B cell (primary cell): ENCODE measurements around the gene SLF2.

Source experiments
- CTCF ChIP-seq: fragments of 200-600 bp; IDR thresholded peaks from one replicate; pipeline ENCODE4 v1.8.0; 2022; ENCODE audit warnings: antibody characterized with exemption, mild to moderate bottlenecking
- EZH2 ChIP-seq: IDR thresholded peaks from 2 replicates; pipeline ENCODE4 v1.6.1; 2012; ENCODE audit warnings: borderline replicate concordance, low read depth, mild to moderate bottlenecking, moderate library complexity, low read length; ENCODE audit not compliant: insufficient read depth, poor library complexity, severe bottlenecking

GRCh38 chr10:100985336-100985735 lies 72.6 kb downstream of the SLF2 start:
- no peak for TF ChIP-seq CTCF
- no peak for TF ChIP-seq EZH2
